ENCODE measurements around the gene MTR. TPM values are rescaled to one million over a fixed set of nuclear protein-coding genes. Genes with fewer than 3 reads are reported as not detected.

Gene MTR
- total RNA-seq, 4 donors from 2014 or later, result 43.2 to 78.3 (median 47.0) TPM

DNA sequence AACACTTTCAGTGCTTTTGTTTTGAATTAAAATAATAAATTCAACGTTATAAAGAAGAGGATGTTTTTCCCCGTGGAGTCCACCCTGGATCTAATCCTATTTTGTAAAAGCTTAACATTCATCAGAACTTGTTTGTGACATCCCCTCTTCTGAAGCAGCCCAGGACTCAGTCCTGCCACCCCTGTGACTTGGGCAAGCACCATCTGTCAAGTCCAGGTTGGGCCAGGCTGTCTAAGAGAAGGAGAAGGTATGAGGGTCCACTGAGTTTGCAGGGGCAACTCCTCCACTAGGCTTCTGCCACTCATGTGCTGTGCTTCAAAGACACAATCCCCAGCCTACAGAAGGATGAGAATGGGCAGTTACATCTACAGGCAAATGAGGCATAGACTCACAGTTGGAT lies 149.5 kb downstream of the MTR start:
- no peaks in the 10 kb centered on the region for H3K9me3 ChIP-seq
- peaks cover 11 to 13% of the 10 kb centered on the region in 2 donors for H3K4me1 ChIP-seq
- intact Hi-C loops (cut with DNase I), result no loop called here
- no peak overlapping the region for H3K4me3 ChIP-seq (replicated peaks in 1 of 3)
- WGBS, 2 donors, result 68 to 75% methylated on average over 2 of the region's 2 CpGs
- H3K36me3 ChIP-seq, result no peaks in the 10 kb centered on the region
- H3K27ac ChIP-seq, result no peak overlapping the region
- H3K27me3 ChIP-seq, result no peaks in the 10 kb centered on the region
- DNase-seq, result no peak
- no peak for TF ChIP-seq POLR2A (IDR thresholded peaks at IDR 0.05)
- no peak for TF ChIP-seq CTCF (IDR thresholded peaks at IDR 0.05)

GRCh38 chr1:236945002-236945401 lies 149.9 kb downstream of the MTR start:
- intact Hi-C loops (cut with DNase I), result no loop called here
- H3K27me3 ChIP-seq, result no peaks in the 10 kb centered on the region
- TF ChIP-seq CTCF (IDR thresholded peaks at IDR 0.05) (no peak), POLR2A (IDR thresholded peaks at IDR 0.05) (no peak)
- H3K27ac ChIP-seq, result no peak overlapping the region
- no peaks in the 10 kb centered on the region for H3K9me3 ChIP-seq
- no peak for DNase-seq
- H3K36me3 ChIP-seq, result no peaks in the 10 kb centered on the region
- H3K4me3 ChIP-seq (replicated peaks in 1 of 3), result no peak overlapping the region
- peaks cover 11 to 13% of the 10 kb centered on the region in 2 donors for H3K4me1 ChIP-seq
- WGBS, 2 donors, result 94 to 95% methylated on average over 3 of the region's 3 CpGs

DNA sequence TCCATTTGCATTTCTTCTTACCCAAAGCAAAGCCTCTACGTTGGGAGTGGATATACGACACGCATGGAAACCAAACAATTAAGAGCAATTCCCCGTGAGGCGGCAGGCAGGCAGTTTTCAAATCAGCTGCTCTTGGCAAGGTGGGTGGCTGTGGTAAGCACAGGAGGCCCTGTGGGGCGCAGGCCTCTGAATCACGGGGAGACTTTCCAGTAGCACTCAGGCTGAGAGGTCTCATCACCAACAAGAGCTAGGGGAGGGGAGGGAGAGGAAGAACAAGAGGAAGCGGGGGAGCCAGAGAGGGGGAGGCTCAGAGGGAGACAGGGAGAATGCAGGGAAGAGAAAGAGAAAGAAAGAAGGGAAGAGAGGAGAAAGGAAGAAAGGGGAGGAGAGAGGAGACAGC lies 152.7 kb downstream of the MTR start:
- H3K4me1 ChIP-seq, result peaks cover 11 to 13% of the 10 kb centered on the region in 2 donors
- intact Hi-C loops (cut with DNase I), result no loop called here
- H3K27ac ChIP-seq, result no peak overlapping the region
- no peaks in the 10 kb centered on the region for H3K27me3 ChIP-seq
- TF ChIP-seq CTCF (IDR thresholded peaks at IDR 0.05) (no peak), POLR2A (IDR thresholded peaks at IDR 0.05) (no peak)
- H3K4me3 ChIP-seq (replicated peaks in 1 of 3), result no peak overlapping the region
- 56 to 72% methylated on average over 8 of the region's 8 CpGs for WGBS, 2 donors
- H3K36me3 ChIP-seq, result no peaks in the 10 kb centered on the region
- no peaks in the 10 kb centered on the region for H3K9me3 ChIP-seq
- no peak for DNase-seq

GRCh38 chr1:236948381-236948780 lies 153.3 kb downstream of the MTR start:
- peaks cover 11 to 13% of the 10 kb centered on the region in 2 donors for H3K4me1 ChIP-seq
- H3K36me3 ChIP-seq, result no peaks in the 10 kb centered on the region
- 76 to 83% methylated on average over 4 of the region's 4 CpGs for WGBS, 2 donors
- no peak overlapping the region for H3K4me3 ChIP-seq (replicated peaks in 1 of 3)
- H3K27ac ChIP-seq, result no peak overlapping the region
- no peak for TF ChIP-seq POLR2A (IDR thresholded peaks at IDR 0.05)
- no peak for TF ChIP-seq CTCF (IDR thresholded peaks at IDR 0.05)
- DNase-seq, result no peak
- no peaks in the 10 kb centered on the region for H3K9me3 ChIP-seq
- intact Hi-C loops (cut with DNase I), result no loop called here
- no peaks in the 10 kb centered on the region for H3K27me3 ChIP-seq

GRCh38 chr1:236948996-236949395 lies 153.9 kb downstream of the MTR start:
- intact Hi-C loops (cut with DNase I), result no loop called here
- no peak for DNase-seq
- Histone ChIP-seq H3K4me3 (replicated peaks in 1 of 3) (no peak overlapping the region), H3K27me3 (no peaks in the 10 kb centered on the region), H3K4me1 (peaks cover 8 to 9% of the 10 kb centered on the region in 2 donors), H3K9me3 (no peaks in the 10 kb centered on the region), H3K36me3 (no peaks in the 10 kb centered on the region), H3K27ac (no peak overlapping the region)
- 46 to 47% methylated on average over 6 of the region's 6 CpGs for WGBS, 2 donors
- TF ChIP-seq CTCF (IDR thresholded peaks at IDR 0.05) (no peak), POLR2A (IDR thresholded peaks at IDR 0.05) (no peak)

Measured in thyroid gland (tissue), 4 donors.